ENCODE results near the gene PROSER2. TPM values are rescaled to one million over a fixed set of nuclear protein-coding genes. Genes with fewer than 3 reads are reported as not detected.

PROSER2 gene
- total and polyA plus RNA-seq, 2 donors from 2014 or later: 8.1 to 48.2 TPM

- no peak for TF ChIP-seq CTCF (IDR thresholded peaks at IDR 0.05; ENCODE audit: borderline replicate concordance, extremely low read depth, insufficient read depth)
- intact Hi-C loops (cut with DNase I): no loop called here
- no peak for FAIRE-seq
- Histone ChIP-seq H3K9me3 (ENCODE audit: control insufficient read depth in 2 of 3, insufficient read depth in 1 of 3, low read length in 3 of 3) (no peaks in the 10 kb centered on the region), H3K4me1 (ENCODE audit: control insufficient read depth in 2 of 3, insufficient read depth in 2 of 3, low read depth in 1 of 3, low read length in 3 of 3) (peaks cover 0 to 3% (median 0%) of the 10 kb centered on the region in 3 donors), H3K4me3 (ENCODE audit: low read length in 3 of 3) (no peak overlapping the region), H3K27ac (ENCODE audit: low read depth in 2 of 2, low read length in 2 of 2) (no peak overlapping the region), H3K36me3 (ENCODE audit: control insufficient read depth in 2 of 3, insufficient read depth in 3 of 3, low read length in 3 of 3) (peaks cover 0 to 3% (median 0%) of the 10 kb centered on the region in 3 donors), H3K9ac (ENCODE audit: low read length in 3 of 3) (no peak overlapping the region), H3K27me3 (ENCODE audit: control insufficient read depth, insufficient read depth, low read length) (peaks cover 3% of the 10 kb centered on the region)
- no peak for DNase-seq
Observed at GRCh38 chr10:11864727-11865126, 41.6 kb downstream of the PROSER2 start.

- Histone ChIP-seq H3K36me3 (ENCODE audit: control insufficient read depth in 2 of 3, insufficient read depth in 3 of 3, low read length in 3 of 3) (peaks cover 0 to 3% (median 0%) of the 10 kb centered on the region in 3 donors), H3K27me3 (ENCODE audit: control insufficient read depth, insufficient read depth, low read length) (peaks cover 3% of the 10 kb centered on the region), H3K9me3 (ENCODE audit: control insufficient read depth in 2 of 3, insufficient read depth in 1 of 3, low read length in 3 of 3) (no peaks in the 10 kb centered on the region), H3K4me3 (ENCODE audit: low read length in 3 of 3) (no peak overlapping the region), H3K27ac (ENCODE audit: low read depth in 2 of 2, low read length in 2 of 2) (no peak overlapping the region), H3K4me1 (ENCODE audit: control insufficient read depth in 2 of 3, insufficient read depth in 2 of 3, low read depth in 1 of 3, low read length in 3 of 3) (peaks cover 0 to 5% (median 0%) of the 10 kb centered on the region in 3 donors), H3K9ac (ENCODE audit: low read length in 3 of 3) (no peak overlapping the region)
- DNase-seq: no peak
- FAIRE-seq: no peak
- no peak for TF ChIP-seq CTCF (IDR thresholded peaks at IDR 0.05; ENCODE audit: borderline replicate concordance, extremely low read depth, insufficient read depth)
- intact Hi-C loops (cut with DNase I): no loop called here
Observed at GRCh38 chr10:11865561-11865960, 42.4 kb downstream of the PROSER2 start.

DNA sequence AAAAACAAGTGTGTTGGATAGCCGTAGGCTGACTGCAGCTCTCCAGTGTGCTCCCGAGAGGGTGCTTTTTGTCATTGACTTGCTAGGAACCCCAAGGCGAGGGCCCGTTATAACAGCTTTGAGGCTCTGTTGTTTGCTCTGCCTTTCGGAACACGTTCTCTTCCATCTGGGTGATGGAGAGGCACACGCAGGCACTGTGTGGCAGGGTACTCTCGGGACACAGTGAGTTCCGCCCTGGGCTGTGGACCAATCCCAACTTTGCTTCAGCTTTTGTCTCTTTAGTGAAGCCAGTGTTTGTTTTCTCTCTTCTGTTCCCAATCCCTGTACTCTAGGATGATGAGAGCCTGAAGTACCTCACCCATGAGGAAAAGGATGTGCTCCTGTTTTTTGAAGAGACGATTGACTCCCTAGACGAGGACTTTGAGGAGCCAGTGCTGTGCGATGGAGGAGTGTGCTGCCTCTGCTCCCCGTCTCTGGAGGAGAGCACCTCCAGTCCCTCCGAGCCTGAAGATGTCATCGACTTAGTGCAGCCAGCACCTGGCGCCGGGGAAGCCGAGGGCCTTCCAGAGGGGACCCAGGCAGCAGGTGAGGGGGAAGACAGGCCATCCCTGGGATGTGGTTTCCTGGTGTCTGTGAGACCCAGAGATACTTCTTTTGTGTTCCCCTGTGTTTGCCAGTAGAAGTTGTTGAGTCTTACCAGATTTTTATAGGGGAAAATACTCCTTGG, 43.2 kb downstream of the PROSER2 start:
- Histone ChIP-seq H3K9ac (ENCODE audit: low read length in 3 of 3) (no peak overlapping the region), H3K4me1 (ENCODE audit: control insufficient read depth in 2 of 3, insufficient read depth in 2 of 3, low read depth in 1 of 3, low read length in 3 of 3) (peaks cover 0 to 5% (median 0%) of the 10 kb centered on the region in 3 donors), H3K27ac (ENCODE audit: low read depth in 2 of 2, low read length in 2 of 2) (no peak overlapping the region), H3K4me3 (ENCODE audit: low read length in 3 of 3) (no peak overlapping the region), H3K27me3 (ENCODE audit: control insufficient read depth, insufficient read depth, low read length) (peaks cover 3% of the 10 kb centered on the region), H3K9me3 (ENCODE audit: control insufficient read depth in 2 of 3, insufficient read depth in 1 of 3, low read length in 3 of 3) (no peaks in the 10 kb centered on the region), H3K36me3 (ENCODE audit: control insufficient read depth in 2 of 3, insufficient read depth in 3 of 3, low read length in 3 of 3) (peaks cover 0 to 3% (median 0%) of the 10 kb centered on the region in 3 donors)
- DNase-seq: no peak
- TF ChIP-seq CTCF (IDR thresholded peaks at IDR 0.05; ENCODE audit: borderline replicate concordance, extremely low read depth, insufficient read depth): no peak
- no peak for FAIRE-seq
- intact Hi-C loops (cut with DNase I): no loop called here

Data from kidney (tissue), 14 donors.